ENCODE measurements around the gene SRC.

DNA sequence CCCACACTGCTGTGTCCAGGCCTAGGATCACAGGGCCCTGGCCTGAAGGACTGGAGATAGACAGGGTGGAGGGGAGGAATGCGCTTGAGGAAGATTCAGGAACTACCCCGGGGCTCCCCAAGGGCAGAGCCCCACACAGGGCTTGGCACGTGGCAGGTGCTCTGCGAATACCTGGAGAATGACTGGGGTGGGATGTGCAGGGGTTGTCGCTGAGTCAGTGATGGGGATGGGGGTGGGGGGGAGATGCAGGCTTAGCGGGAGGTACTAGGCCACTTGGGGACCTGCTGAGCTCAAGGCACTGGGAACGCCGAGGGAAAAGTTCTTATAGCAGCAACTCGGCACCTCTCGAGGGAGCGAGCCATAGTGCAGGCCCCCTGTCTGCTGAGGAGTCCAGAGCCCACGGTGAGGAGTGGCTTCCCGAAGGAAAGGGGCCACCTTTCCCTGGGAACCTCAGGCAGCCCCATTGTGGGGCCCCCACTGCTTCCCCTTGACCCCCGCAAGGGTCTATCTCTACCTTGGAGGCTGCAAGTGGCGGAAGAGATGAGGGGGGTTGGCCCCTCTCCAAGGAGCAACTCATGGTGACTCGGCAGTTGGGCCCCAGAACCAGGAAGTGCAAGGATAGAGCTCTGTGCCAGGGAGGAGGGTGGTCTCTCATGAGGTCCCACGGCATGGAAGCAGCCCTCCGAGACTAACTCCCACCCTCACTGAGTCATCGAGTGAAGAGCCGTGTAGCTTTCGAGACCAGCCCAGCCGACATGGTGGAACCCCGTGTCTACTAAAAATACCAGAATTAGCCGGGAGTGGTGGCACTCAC, 33.1 kb downstream of the SRC start:
- no peak for TF ChIP-seq LEF1 (IDR thresholded peaks at IDR 0.05; ENCODE audit: borderline replicate concordance)
- TF ChIP-seq CTBP1 (IDR thresholded peaks at IDR 0.05; ENCODE audit: borderline replicate concordance): no peak
- no peak for TF ChIP-seq FOXK2 (IDR thresholded peaks at IDR 0.05)
- TF ChIP-seq FOXA1 (IDR thresholded peaks at IDR 0.05): no peak
- TF ChIP-seq FOXM1 (IDR thresholded peaks at IDR 0.05; ENCODE audit: borderline replicate concordance): no peak
- no peak for TF ChIP-seq BHLHE40 (IDR thresholded peaks at IDR 0.05; ENCODE audit: borderline replicate concordance)
- TF ChIP-seq SP1 (IDR thresholded peaks at IDR 0.05): no peak
- no peak for TF ChIP-seq L3MBTL2 (conservative IDR thresholded peaks at IDR 0.05)
- TF ChIP-seq ARNT (IDR thresholded peaks at IDR 0.05): no peak
- TF ChIP-seq, protein P1, sequence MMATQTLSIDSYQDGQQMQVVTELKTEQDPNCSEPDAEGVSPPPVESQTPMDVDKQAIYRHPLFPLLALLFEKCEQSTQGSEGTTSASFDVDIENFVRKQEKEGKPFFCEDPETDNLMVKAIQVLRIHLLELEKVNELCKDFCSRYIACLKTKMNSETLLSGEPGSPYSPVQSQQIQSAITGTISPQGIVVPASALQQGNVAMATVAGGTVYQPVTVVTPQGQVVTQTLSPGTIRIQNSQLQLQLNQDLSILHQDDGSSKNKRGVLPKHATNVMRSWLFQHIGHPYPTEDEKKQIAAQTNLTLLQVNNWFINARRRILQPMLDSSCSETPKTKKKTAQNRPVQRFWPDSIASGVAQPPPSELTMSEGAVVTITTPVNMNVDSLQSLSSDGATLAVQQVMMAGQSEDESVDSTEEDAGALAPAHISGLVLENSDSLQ (IDR thresholded peaks at IDR 0.05): no peak
- no peak for TF ChIP-seq TARDBP (IDR thresholded peaks at IDR 0.05)
- no peak for TF ChIP-seq HDGF (IDR thresholded peaks at IDR 0.05; ENCODE audit: borderline replicate concordance)
